A172 (cell line): ENCODE results near the gene RNF34. TPM values are rescaled to one million over a fixed set of nuclear protein-coding genes. Genes with fewer than 3 reads are reported as not detected.
"Not testable (repeated sequence)": the region's sequence is repeated elsewhere in the genome, so short reads cannot be mapped to it uniquely, and the experiment has no call there.

Experiments used
- DNase-seq: peaks from one replicate; pipeline ENCODE4 v3.0.0-alpha.2; 2015; ENCODE audit warnings: low spot score
- total RNA-seq: library from RNA; depleted of rRNA; stranded (reverse); fragments of >200 nt; shearing (Covaris generic); gene quantifications from 2 replicates; pipeline ENCODE4 v1.2.3, GENCODE V29; 2014; rRNA removed

The RNF34 gene
- total RNA-seq: 62.3 and 76.7 TPM in 2 replicates

DNA sequence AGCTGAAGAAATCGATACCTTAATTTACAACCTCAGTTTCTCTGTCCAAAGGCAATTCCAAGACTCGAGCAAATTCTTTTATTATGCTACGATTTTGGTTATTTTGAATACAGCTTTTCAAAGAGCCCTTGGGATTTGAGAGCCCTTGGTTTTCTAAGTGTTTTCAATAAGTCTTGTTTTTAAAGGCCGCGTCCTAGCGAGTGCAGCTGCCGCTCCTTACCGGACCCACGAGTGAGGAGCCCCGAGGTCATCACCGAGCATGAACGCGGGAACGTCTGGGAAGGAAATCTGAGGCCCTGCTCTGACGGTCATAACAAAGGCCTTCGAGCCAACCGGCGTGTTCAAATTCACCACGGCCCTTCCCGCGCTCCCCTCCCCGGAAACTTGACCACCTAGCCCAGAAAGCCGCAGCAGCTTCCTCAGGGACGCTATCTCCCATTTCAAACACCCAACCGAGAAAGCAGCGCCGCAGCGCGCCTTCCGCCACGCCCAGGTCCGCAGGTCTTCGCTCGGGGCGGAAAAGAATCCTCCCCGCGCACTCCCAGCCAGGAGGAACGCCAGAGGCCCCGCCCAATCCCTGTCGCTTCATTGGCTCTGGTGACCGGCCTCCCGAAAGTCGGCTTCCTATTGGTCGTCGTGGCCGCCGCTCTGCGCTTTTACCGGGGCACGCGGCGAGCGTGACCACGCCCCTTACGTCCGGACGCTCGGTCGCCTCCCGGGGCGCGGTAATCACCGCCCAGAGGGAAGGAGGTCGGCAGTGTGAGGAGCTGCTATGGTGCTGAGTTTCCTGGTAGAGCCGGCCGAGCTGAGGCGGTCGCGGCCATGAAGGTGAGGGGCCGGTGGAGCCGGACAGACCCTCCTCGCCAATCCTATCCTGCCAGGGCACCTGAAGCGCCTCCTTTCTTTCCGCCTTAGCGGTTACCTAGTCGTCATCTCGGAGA lies at the start of gene RNF34:
Gene RNF34 (plus strand): TSS at position 728 of the 941 bp plus-strand sequence. CDS start 95 bp downstream, at position 823.
- DNase-seq: peak; percentile 95

- peak; percentile 98 for DNase-seq
These were observed 47.9 kb upstream of the RNF34 start, which contains the start of gene ANAPC5 for GRCh38 chr12:121351820-121352681. Gene ANAPC5, minus strand, starts transcription at chr12:121352411. Its CDS starts 71 bp downstream, at chr12:121352340.

GRCh38 chr12:121352682-121353018 lies 47.3 kb upstream of the RNF34 start:
- no peak for DNase-seq

DNA sequence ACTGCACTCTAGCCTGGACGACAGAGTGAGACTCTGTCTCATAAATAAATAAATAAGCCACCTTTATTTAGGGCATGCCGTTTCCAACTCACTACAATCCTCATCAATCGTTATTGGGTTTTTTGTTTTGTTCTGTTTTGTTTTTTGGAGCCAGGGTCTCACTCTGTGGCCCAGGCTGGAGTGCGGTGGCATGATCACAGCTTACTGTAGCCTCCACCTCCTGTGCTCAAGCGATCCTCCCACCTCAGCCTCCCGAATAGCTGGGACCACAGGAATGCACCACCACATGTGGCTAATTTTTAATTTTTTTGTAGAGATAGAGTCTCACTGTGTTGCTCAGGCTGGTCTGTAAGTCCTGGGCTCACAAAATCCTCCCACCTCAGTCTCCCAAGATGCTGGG lies 44.1 kb upstream of the RNF34 start:
- DNase-seq: no peak

DNA sequence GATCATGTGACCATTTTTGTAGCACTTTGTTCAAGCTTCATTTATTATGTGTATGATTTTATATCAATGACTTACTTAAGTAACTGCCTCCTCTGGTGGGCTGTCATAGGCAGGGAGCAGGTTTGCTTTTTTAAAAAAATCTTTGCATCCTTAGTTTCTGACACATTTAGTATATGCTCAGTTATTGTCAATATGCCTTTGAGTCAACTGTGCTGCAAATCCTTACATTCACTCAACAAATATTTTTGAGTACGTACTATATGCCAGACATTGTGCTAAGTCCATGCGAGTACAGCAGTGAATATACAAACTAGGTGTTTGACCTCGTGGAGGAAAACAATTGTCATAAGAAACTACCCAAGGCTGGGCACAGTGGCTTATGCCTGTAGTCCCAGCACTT lies 43.3 kb upstream of the RNF34 start:
- no peak for DNase-seq

DNA sequence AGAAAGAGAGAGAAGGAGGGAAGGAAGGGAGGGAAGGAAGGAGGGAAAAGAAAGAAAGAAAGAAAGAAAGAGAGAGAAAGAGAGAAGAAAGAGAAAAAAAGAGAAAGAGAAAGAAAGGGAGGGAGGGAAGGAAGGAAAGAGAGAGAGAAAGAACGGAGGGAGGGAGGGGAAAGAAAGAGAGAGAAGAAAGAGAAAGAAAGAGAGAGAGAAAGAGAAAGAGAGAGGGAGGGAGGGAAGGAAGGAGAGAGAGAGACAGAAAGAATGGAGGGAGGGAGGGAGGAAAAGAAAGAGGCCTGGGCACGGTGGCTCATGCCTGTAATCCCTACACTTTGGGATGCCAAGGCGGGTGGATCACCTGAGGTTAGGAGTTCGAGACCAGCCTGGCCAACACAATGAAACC lies 42.6 kb upstream of the RNF34 start:
- no peak for DNase-seq

DNA sequence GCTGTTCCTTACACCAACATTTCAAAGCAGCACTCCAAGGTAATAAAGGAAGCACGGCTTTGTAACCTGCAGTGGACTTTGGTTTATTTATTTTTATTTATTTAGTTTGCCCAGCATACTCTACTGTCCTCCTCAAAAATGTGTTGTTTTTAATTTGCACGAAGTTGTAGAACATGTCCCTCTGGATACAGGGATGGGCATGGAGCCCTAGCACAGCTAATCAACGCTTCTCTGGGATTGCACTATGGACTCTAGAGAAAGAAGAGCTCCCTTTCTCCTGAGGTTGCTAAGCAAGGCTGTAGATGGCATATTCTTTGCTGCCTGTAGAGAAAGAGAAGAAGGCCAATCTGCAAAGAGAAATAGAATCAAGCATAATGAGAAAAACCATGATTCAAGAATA lies 41.8 kb upstream of the RNF34 start:
- DNase-seq: no peak

DNA sequence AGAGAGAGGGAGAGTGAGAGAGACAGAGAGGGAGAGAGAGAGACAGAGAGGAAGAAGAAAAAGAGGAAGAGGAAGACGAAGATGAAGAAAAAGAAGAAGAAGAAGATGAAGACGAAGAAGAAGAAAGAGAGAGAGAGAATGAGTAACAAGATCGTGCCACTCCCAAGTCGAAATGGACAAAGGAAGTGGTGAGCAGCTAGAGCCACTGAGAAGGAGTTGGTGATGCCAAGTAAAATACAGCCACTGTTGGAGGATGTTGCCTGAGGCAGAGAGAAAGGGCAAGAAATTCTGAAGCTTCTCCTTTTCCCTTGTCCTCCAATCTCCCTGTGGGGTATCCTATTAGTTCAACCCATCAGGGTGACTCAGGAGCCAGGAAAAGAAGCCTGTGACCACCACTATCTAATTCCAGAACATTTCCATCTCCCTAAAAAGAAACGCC lies 35.2 kb upstream of the RNF34 start:
- DNase-seq: peak; percentile 57

- no peak for DNase-seq
These were observed 34.4 kb upstream of the RNF34 start for GRCh38 chr12:121365416-121366062.

- DNase-seq: no peak
These were observed 33.9 kb upstream of the RNF34 start for GRCh38 chr12:121366063-121366459.

- DNase-seq: no peak
These were observed 28.5 kb upstream of the RNF34 start for GRCh38 chr12:121371404-121371803.

DNA sequence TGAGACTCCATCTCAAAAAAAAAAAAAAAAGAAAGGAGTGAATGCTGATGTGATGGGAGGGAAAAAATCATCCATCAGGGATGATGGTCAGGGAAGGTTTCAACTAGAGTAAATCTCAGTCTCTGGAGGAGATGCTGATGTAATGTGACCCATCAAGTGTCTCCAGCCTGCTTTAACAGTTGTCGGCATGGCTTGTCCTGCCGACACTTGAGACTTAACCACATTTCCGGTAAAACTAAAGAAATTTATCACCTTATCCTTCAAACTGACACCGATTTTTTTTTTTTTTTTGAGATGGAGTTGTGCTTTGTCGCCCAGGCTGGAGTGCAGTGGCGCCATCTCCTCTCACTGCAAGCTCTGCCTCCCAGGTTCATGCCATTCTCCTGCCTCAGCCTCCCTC lies 26.2 kb upstream of the RNF34 start:
- no peak for DNase-seq

DNA sequence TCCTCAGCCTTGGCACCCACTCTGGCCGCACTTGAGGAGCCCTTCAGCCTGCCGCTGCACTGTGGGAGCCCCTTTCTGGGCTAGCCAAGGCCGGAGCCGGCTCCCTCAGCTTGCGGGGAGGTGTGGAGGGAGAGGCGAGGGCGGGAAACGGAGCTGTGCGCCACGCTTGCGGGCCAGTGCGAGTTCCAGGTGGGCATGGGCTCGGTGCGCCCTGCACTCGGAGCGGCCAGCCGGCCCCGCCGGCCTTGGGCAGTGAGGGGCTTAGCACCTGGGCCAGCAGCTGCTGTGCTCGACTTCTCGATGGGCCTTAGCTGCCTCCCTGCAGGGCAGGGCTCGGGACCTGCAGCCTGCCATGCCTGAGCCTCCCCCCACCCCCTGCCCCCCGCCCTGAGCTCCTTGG lies 25.6 kb upstream of the RNF34 start:
- DNase-seq: not testable (repeated sequence)

GRCh38 chr12:121374945-121375584 lies 24.9 kb upstream of the RNF34 start:
- DNase-seq: not testable (repeated sequence)

GRCh38 chr12:121376754-121377697 lies 22.9 kb upstream of the RNF34 start:
- DNase-seq: no peak

GRCh38 chr12:121378736-121379135 lies 21.2 kb upstream of the RNF34 start:
- no peak for DNase-seq

- DNase-seq: no peak
These were observed 20.0 kb upstream of the RNF34 start for GRCh38 chr12:121379945-121380344.

GRCh38 chr12:121383601-121384021 lies 16.3 kb upstream of the RNF34 start:
- no peak for DNase-seq

- DNase-seq: not testable (repeated sequence)
These were observed 15.0 kb upstream of the RNF34 start for GRCh38 chr12:121384891-121385290.

DNA sequence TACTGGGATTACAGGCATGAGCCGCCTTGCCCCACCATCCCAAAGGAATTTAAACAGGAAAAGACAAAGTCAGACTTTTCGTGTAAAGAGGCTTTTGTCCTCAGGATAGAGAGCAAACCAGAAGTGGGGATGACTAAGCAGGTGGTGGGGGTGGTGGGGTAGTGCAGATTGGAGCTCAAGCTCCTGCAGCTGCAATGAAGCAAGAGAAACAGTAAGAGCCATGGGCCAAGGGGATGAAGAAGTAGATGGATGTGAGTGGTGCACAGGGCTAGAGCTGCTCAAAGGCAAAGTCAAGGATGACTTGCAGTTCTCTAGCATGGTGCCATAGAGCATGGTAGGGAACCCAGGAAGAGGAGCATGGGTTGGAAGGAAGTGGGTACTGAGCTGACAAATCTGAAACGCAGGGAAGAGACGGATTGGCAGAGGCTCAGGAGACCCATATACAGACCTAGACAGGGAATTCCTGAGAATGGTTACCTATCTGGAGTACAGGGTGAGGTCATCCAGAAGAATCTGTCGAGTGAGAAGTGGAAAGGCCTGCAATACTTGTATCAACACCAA lies 11.4 kb upstream of the RNF34 start:
- DNase-seq: peak; percentile 59
